ENCODE data around the gene SPOCK1. TPM values are rescaled to one million over a fixed set of nuclear protein-coding genes. Genes with fewer than 3 reads are reported as not detected.

Gene SPOCK1
- total and polyA plus RNA-seq, 2 of the 4 experiments (the other 2 are of a cell fraction) = 5.0 to 20.3 TPM

DNA sequence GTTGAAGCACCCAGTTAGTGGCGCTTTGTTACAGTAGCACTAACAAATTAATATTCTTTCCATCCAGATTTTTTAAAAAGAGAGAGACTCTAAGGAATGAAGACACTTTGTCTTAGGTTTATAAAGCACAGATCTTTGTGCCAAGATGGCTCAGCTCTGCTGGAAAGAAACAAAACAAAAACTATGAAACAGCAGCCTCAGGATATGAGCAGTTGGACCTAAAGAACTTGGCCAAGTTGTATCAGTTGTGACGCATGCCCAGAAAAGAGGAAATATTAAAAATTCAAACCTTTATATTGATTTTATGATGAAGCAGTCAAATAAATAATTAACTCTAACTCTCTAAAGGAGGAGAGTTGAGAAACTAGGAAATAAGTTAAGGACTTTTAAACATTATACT, 427.2 kb downstream of the SPOCK1 start:
- no peaks in the 10 kb centered on the region for H3K36me3 ChIP-seq (ENCODE audit: control insufficient read depth, insufficient read depth, low read length)
- no peak overlapping the region for H2AK5ac ChIP-seq (ENCODE audit: low read depth, low read length)
- H2AK9ac ChIP-seq (replicated peaks; ENCODE audit: low read depth, low read length, poor library complexity) = no peak overlapping the region
- H3K4me2 ChIP-seq (ENCODE audit: low read depth, low read length) = no peak overlapping the region
- H3K9ac ChIP-seq (ENCODE audit: low read depth, low read length) = no peak overlapping the region
- H2BK120ac ChIP-seq (ENCODE audit: low read depth, low read length) = no peak overlapping the region
- no peak overlapping the region for H3K56ac ChIP-seq (ENCODE audit: extremely low read depth, insufficient read depth, low read length)
- DNase-seq (no peak), ATAC-seq (ENCODE audit: low read depth) (no peak)
- no CpG with 5 or more reads among the region's 2 CpGs for WGBS, 2 experiments (ENCODE audit: extremely low coverage in 2 of 2, insufficient read length in 1 of 2)
- no peaks in the 10 kb centered on the region for H3K9me1 ChIP-seq (ENCODE audit: insufficient read depth, low read length)
- BruUV-seq (replicated peaks) = no TSS peak
- H3K4me3 ChIP-seq (ENCODE audit: insufficient read depth, low read depth, low read length) = no peak overlapping the region
- H3K9me3 ChIP-seq (ENCODE audit: control insufficient read depth, insufficient read depth, low read length) = no peaks in the 10 kb centered on the region
- POLR2A ChIA-PET (ENCODE audit: unreplicated experiment) = no interaction called here
- no peak overlapping the region for H2AFZ ChIP-seq (replicated peaks; ENCODE audit: low read length, poor library complexity)
- no peaks in the 10 kb centered on the region for H4K20me1 ChIP-seq (ENCODE audit: insufficient read depth, low read length)
- no peak overlapping the region for H4K91ac ChIP-seq (ENCODE audit: insufficient read depth, low read depth, low read length)
- intact Hi-C loops (cut with micrococcal nuclease) = no loop called here
- in situ Hi-C loops (cut with MboI; ENCODE audit: low sequenced_read_pairs) = no loop called here
- H3K23ac ChIP-seq (ENCODE audit: low read depth, low read length) = no peak overlapping the region
- H3K4me1 ChIP-seq (ENCODE audit: control insufficient read depth, insufficient read depth, low read length) = no peaks in the 10 kb centered on the region
- H2BK5ac ChIP-seq (ENCODE audit: low read depth, low read length, poor library complexity, severe bottlenecking) = no peak overlapping the region
- H2BK15ac ChIP-seq (ENCODE audit: low read depth, low read length) = no peak overlapping the region
- H3K79me1 ChIP-seq (ENCODE audit: low read depth in 1 of 2, low read length in 2 of 2) = no peaks in the 10 kb centered on the region
- no peak overlapping the region for H4K5ac ChIP-seq (ENCODE audit: low read depth, low read length)
- dilution Hi-C loops (cut with HindIII; ENCODE audit: low sequenced_read_pairs, unreplicated experiment) = no loop called here
- H2BK20ac ChIP-seq (ENCODE audit: low read depth, low read length) = no peak overlapping the region
- H4K8ac ChIP-seq (ENCODE audit: low read depth in 2 of 2, low read length in 2 of 2) = no peak overlapping the region
- no peak overlapping the region for H3K14ac ChIP-seq (replicated peaks; ENCODE audit: low read depth, low read length)
- no peaks in the 10 kb centered on the region for H3K27me3 ChIP-seq (ENCODE audit: control insufficient read depth, insufficient read depth, low read length)
- CTCF ChIA-PET = no interaction called here
- TF ChIP-seq MAZ (IDR thresholded peaks at IDR 0.05; ENCODE audit: borderline replicate concordance, low read depth, low read length) (no peak), FOS (IDR thresholded peaks at IDR 0.05; ENCODE audit: low read depth, low read length) (no peak), CEBPB (IDR thresholded peaks at IDR 0.05; ENCODE audit: low read depth, low read length) (no peak), RFX5 (IDR thresholded peaks at IDR 0.05; ENCODE audit: low read depth, low read length) (no peak), MAFK (IDR thresholded peaks at IDR 0.05; ENCODE audit: low read depth, low read length) (no peak), NFE2L2 (IDR thresholded peaks at IDR 0.05; ENCODE audit: low read depth, low read length) (no peak)
- TF ChIP-seq, protein P1, sequence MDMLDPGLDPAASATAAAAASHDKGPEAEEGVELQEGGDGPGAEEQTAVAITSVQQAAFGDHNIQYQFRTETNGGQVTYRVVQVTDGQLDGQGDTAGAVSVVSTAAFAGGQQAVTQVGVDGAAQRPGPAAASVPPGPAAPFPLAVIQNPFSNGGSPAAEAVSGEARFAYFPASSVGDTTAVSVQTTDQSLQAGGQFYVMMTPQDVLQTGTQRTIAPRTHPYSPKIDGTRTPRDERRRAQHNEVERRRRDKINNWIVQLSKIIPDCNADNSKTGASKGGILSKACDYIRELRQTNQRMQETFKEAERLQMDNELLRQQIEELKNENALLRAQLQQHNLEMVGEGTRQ (IDR thresholded peaks at IDR 0.05; ENCODE audit: low read depth, low read length) = no peak
- TF ChIP-seq, protein P2, sequence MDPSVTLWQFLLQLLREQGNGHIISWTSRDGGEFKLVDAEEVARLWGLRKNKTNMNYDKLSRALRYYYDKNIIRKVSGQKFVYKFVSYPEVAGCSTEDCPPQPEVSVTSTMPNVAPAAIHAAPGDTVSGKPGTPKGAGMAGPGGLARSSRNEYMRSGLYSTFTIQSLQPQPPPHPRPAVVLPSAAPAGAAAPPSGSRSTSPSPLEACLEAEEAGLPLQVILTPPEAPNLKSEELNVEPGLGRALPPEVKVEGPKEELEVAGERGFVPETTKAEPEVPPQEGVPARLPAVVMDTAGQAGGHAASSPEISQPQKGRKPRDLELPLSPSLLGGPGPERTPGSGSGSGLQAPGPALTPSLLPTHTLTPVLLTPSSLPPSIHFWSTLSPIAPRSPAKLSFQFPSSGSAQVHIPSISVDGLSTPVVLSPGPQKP (IDR thresholded peaks at IDR 0.05; ENCODE audit: borderline replicate concordance, low read depth, low read length) = no peak
- no peak overlapping the region for H3K27ac ChIP-seq (ENCODE audit: insufficient read depth, low read length)
- no peak overlapping the region for H3K18ac ChIP-seq (ENCODE audit: low read depth, low read length)
- no peak overlapping the region for H3K4ac ChIP-seq (ENCODE audit: low read depth, low read length)

Measured in IMR-90 (cell line).